Testis (tissue), 3 donors: ENCODE results near the gene ETFBKMT. TPM values are rescaled to one million over a fixed set of nuclear protein-coding genes. Genes with fewer than 3 reads are reported as not detected.

ENCODE experiments used
- DNase-seq: peaks from one replicate; pipeline ENCODE4 v3.0.0-alpha.2; 2019
- H3K27ac ChIP-seq, 2 donors: fragments of 200-600 bp; sonication (generic); one replicate each; pipeline ENCODE4 v1.5.1; 2019
- H3K27me3 ChIP-seq: fragments of 200-600 bp; sonication (generic); one replicate; pipeline ENCODE4 v1.5.1; 2019
- H3K36me3 ChIP-seq: fragments of 200-600 bp; sonication (generic); one replicate; pipeline ENCODE4 v1.5.1; 2017; ENCODE audit warnings: low read depth; ENCODE audit errors: missing control alignments
- H3K4me1 ChIP-seq: fragments of 200-600 bp; sonication (generic); one replicate; pipeline ENCODE4 v1.5.1; 2019
- H3K4me3 ChIP-seq, 2 donors: fragments of 200-600 bp; sonication (generic); one replicate each; pipeline ENCODE4 v1.5.1; 2017 to 2019
- H3K9me3 ChIP-seq: fragments of 200-600 bp; sonication (generic); one replicate; pipeline ENCODE4 v1.5.1; 2017
- CTCF ChIP-seq, 3 experiments: fragments of 450-650 bp in 2 of 3; fragments of 200-600 bp in 1 of 3; sonication (generic) in 1 of 3; IDR thresholded peaks; one replicate each; pipeline ENCODE4 v1.5.1; 2016 to 2019; ENCODE audit warnings: antibody characterized with exemption in 3 of 3, mild to moderate bottlenecking in 2 of 3, moderate library complexity in 1 of 3
- POLR2A ChIP-seq: fragments of 450-650 bp; IDR thresholded peaks from one replicate; pipeline ENCODE4 v1.6.1; 2017; ENCODE audit warnings: antibody characterized with exemption, mild to moderate bottlenecking, moderate library complexity
- WGBS, 2 donors: methylation state at CpG; one replicate each; pipeline ENCODE4 v1.1.5; 2018; 5-methylcytosine and 5-hydroxymethylcytosine counted together
- intact Hi-C: fragments of 100-400 bp; cut with DNase I; formaldehyde crosslinking; loops from one replicate; pipeline ENCODE4 v1.15.1; 2023; ENCODE audit warnings: low total_unique reads
- polyA plus RNA-seq: library from polyadenylated mRNA; stranded (reverse); fragments of 350-450 nt; fragmentation: Illumina TruSeq; extraction: RNeasy Lipid Tissue Mini Kit (QIAGEN cat#74804); gene quantifications from one replicate; pipeline ENCODE4 v1.2.3, GENCODE V29; 2014; ENCODE audit warnings: low read depth, low replicate concordance; ENCODE audit not compliant: insufficient read depth
- total RNA-seq, 2 donors: library from RNA; depleted of rRNA; stranded (reverse); fragments of >200 nt; gene quantifications; one replicate each; pipeline ENCODE4 v1.2.3, GENCODE V29; 2016

ETFBKMT gene
- total and polyA plus RNA-seq, 3 donors from 2014 or later = 6.6 to 9.8 (median 7.3) TPM

- Histone ChIP-seq H3K27ac (no peak overlapping the region), H3K36me3 (no peaks in the 10 kb centered on the region), H3K4me3 (no peak overlapping the region), H3K4me1 (peaks cover 7% of the 10 kb centered on the region), H3K27me3 (no peaks in the 10 kb centered on the region), H3K9me3 (no peaks in the 10 kb centered on the region)
- TF ChIP-seq CTCF (IDR thresholded peaks at IDR 0.05) (no peak), POLR2A (no peak)
- WGBS, 2 donors = 85 to 91% methylated on average over 8 of the region's 8 CpGs
- no peak for DNase-seq
- intact Hi-C loops = no loop called here
Observed at GRCh38 chr12:31644536-31644935, 15.0 kb upstream of the ETFBKMT start.

GRCh38 chr12:31645924-31646323 is 13.6 kb upstream of the ETFBKMT start:
- no peaks in the 10 kb centered on the region for H3K27me3 ChIP-seq
- intact Hi-C loops = no loop called here
- H3K4me3 ChIP-seq = no peak overlapping the region
- peaks cover 14% of the 10 kb centered on the region for H3K4me1 ChIP-seq
- WGBS, 2 donors = 53 to 65% methylated on average over 5 of the region's 5 CpGs
- no peaks in the 10 kb centered on the region for H3K36me3 ChIP-seq
- H3K27ac ChIP-seq = no peak overlapping the region
- no peak for DNase-seq
- no peaks in the 10 kb centered on the region for H3K9me3 ChIP-seq
- no peak for TF ChIP-seq POLR2A
- TF ChIP-seq CTCF (IDR thresholded peaks at IDR 0.05) = no peak

GRCh38 chr12:31647086-31647491 is 12.4 kb upstream of the ETFBKMT start:
- Histone ChIP-seq H3K9me3 (no peaks in the 10 kb centered on the region), H3K4me3 (no peak overlapping the region), H3K36me3 (no peaks in the 10 kb centered on the region), H3K27ac (no peak overlapping the region), H3K4me1 (peaks cover 7% of the 10 kb centered on the region), H3K27me3 (no peaks in the 10 kb centered on the region)
- intact Hi-C loops = no loop called here
- TF ChIP-seq POLR2A (no peak), CTCF (IDR thresholded peaks at IDR 0.05) (no peak)
- WGBS, 2 donors = 63 to 75% methylated on average over 7 of the region's 7 CpGs
- DNase-seq = no peak

- Histone ChIP-seq H3K27ac (peak overlapping the region in 1 of 2 donors; percentile 25), H3K4me3 (peak overlapping the region; percentile 18 to 30), H3K36me3 (no peaks in the 10 kb centered on the region), H3K4me1 (peaks cover 7% of the 10 kb centered on the region), H3K9me3 (no peaks in the 10 kb centered on the region), H3K27me3 (no peaks in the 10 kb centered on the region)
- intact Hi-C loops = no loop called here
- WGBS, 2 donors = 18 to 22% methylated on average over 6 of the region's 6 CpGs
- no peak for DNase-seq
- no peak for TF ChIP-seq CTCF (IDR thresholded peaks at IDR 0.05)
- no peak for TF ChIP-seq POLR2A
Observed at GRCh38 chr12:31650918-31651317, 8.6 kb upstream of the ETFBKMT start.

- H3K27ac ChIP-seq = no peak overlapping the region
- DNase-seq = peak; percentile 50
- intact Hi-C loops = no loop called here
- H3K36me3 ChIP-seq = no peaks in the 10 kb centered on the region
- H3K4me3 ChIP-seq = peak overlapping the region in 1 of 2 donors; percentile 30
- H3K9me3 ChIP-seq = no peaks in the 10 kb centered on the region
- TF ChIP-seq POLR2A (no peak), CTCF (IDR thresholded peaks at IDR 0.05) (no peak)
- H3K27me3 ChIP-seq = no peaks in the 10 kb centered on the region
- WGBS, 2 donors = 53 to 57% methylated on average over 18 of the region's 18 CpGs
- H3K4me1 ChIP-seq = peaks cover 7% of the 10 kb centered on the region
Observed at GRCh38 chr12:31651893-31652521, 7.5 kb upstream of the ETFBKMT start.
